ENCODE measurements around the gene OR2C1.

The OR2C1 gene

GRCh38 chr16:3400446-3400778 is 44.7 kb downstream of the OR2C1 start:
- no peak for DNase-seq (ENCODE audit: low spot score)

GRCh38 chr16:3400779-3401688 is 45.3 kb downstream of the OR2C1 start, which contains the start of the genes ZNF174 and ZSCAN32:
Gene ZNF174, plus strand, starts transcription at chr16:3401215. Its CDS starts 790 bp downstream, at chr16:3402005.
Gene ZSCAN32, minus strand, starts transcription at chr16:3401004. Its CDS starts 3,447 bp downstream, at chr16:3397557.
- DNase-seq (ENCODE audit: low spot score) = peak; percentile 99

GRCh38 chr16:3401719-3402397 is 46.2 kb downstream of the OR2C1 start:
- DNase-seq (ENCODE audit: low spot score) = no peak

All from activated CD4-positive, alpha-beta T cell treated with anti-CD3 and anti-CD28 coated beads, Interleukin-2, Interleukin-4, amounts not matched to agents 100 ng/mL and 50 ng/mL, durations not matched to agents 16 hours and 8 hours (primary cell).